Inflammatory macrophage treated with lipopolysaccharide for 1 hour (primary cell): ENCODE data around the gene EPHA10.
A peak's percentile ranks its signal among the peaks of the same experiment; 100 is the strongest.
"Not testable (repeated sequence)": the region's sequence is repeated elsewhere in the genome, so short reads cannot be mapped to it uniquely, and the experiment has no call there.

ENCODE experiments used
- DNase-seq, 2 donors: peaks; one replicate each; pipeline ENCODE4 v3.0.0-alpha.2; 2020 to 2022

Gene EPHA10

DNA sequence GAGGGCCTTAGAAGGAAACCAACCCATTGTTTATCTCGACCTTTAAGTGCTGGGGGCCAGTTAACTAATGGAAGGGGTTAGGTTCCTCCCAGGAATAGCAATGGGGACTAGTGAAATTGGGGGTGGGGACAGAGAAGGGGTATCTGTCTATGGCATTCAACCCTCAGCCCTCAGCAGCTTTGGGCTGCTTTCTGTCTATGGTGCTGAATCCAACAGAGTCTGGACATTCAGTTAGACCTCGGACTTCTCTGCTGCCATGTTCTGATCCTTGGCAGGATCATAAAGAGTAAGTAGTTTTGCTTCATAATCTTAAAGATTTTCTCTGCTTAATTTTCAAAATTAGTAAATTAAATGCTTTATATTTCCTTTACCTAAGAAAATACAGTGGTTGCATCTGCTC is 2.6 kb upstream of the EPHA10 start:
- no peak for DNase-seq

DNA sequence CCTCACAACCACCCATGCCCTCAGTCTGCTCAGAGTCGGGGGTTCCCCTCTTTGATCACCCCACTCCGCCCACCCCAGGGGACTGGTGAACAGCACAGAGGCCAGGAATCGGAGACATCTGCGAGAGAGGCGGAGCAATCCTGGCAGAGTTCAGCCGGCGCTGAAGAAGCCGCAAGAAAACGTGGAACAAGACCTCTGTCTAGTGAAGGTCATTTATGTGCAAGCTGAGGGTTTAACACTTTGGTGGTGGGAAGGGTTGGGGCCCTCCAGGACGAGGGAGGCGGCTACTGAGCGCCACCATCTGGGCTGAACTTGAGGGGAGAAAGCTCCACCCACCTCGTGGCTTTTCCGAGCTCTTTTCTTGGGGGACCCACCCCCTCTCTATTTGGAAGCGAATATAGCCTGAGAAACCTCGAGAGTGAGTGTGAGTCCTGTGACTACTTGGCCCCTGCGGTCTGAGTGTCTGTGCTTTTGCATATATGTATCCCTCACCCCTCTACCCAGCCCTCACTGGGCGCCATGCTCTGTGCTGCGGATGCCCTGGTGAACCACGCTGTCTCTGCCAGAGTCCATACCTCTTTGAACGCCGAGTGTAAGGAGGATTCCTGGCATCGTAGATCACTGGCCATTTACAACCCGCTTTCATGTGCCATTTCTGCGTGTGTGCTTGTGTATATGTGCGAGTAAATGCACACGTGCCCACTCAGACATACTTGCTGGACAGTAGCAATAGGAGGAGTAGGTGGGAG is 1.2 kb upstream of the EPHA10 start:
- DNase-seq: no peak

DNA sequence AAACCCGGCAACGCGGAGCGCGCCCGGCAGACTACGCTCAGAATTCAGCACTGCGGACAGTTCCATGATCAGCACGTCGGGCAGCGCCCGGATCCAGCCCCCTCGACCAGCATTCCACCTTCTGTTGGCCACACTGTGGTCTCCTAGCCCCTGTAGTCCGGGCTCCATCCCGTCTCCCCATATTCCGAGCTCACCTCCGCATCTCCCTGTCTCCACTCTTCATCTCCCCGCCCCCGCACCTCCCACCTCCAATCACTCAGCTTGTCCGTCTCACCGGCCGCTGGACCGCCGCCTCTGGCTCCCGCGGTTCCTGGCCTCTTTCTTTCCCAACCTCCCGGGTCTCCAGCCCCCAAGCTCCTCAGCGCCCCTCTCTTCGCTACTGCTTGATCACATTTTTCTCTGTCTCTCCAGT is 500 bp downstream of the EPHA10 start:
- DNase-seq: peak in 1 of 2 donors; percentile 42

DNA sequence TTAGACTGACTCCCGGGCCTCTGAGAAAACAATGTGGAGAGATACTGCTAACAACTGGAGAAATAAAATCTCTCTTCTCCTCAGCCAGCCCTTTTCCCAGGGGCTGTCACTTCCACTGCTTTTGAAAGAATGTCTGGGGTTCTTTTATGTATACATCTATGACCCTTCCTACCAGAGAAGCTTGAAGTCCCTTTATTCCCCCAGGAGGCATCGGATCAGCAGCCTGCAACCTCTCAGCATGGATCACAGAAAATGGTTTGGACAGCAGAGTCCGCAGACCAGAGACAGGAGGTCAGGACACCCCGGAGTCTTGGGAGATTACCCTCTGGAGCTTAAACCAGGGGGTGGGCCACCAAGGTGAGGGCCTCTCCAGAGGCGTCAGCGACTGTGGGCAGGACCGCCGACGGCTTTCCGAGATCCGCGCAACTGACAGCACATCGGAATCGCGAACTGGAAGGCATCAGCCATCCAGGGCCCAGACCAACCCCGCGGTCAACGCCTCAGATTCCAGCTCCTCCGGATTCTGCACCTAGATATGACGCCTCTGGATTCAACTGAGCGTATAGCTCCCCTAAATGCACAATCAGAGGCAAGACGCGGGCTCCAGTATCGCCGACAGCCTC is 1.0 kb downstream of the EPHA10 start:
- DNase-seq: no peak

DNA sequence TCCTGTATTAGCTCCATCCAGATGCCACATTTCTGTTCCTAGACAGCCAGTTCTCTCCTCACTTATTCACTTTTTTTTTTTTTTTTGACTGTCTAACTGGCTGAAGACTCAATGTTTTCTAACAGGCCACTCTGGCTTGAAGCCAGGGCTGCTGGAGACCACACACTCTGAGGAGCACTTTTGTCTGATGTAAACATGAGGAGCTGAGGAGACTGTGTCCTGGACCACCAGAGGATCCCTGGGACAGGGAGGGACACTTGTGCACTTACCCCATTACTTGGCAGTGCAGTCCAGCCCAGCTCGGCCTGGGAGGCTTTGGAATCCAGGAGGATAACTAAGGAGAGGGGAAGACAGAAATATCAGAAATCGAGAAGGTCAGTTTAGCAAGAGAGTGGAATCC is 2.4 kb downstream of the EPHA10 start:
- no peak for DNase-seq

DNA sequence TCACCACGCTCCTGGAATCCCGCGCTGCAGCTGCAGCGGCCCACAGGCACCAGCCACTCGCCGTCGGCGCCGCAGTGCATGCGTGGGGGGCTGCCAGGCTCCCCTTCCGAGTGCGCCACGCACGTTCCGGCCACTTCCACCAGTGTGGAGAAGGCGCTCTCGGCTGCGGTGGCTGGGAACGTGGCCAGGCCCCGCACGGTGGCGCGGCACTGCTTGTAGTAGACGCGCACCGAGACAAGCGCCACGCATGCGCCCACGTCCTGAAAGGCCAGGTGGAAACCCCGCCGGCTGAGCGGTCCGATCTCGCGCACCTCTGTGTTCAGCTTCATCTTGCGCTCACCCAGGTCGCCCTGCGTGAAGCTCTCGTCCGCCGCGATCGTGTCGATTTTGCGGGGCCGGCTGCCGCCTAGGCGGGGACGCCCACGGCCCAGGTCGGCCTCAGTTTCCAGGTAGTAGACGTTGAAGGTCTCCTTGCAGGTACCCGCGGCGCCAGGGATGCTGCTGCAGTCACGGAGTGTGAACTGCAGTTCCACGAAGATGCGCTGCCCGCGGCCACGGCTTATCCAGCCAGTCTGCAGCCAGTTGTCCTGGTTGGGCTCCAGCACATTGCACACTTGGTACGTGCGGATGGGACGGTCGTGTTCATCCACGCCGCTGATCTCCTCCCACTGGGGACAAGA is 3.4 kb downstream of the EPHA10 start:
- no peak for DNase-seq

DNA sequence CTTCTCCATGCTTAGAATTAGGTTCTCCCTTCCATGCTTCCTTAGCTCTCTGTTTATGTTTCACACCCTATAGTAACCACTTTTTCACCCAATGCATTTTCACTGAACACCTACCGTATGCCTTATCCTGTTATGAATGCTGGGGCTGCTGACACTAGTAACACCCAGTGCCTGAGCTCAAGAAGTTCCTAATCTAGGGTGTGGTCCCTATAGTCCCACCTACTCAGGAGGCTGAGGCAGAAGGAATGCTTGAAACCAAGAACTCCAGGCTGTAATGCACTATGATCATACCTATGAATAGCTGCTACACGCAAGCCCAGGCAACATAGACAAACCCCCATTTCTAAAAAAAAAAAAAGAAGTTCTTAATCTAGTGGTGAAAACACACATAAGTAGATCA is 5.5 kb downstream of the EPHA10 start:
- DNase-seq: no peak

DNA sequence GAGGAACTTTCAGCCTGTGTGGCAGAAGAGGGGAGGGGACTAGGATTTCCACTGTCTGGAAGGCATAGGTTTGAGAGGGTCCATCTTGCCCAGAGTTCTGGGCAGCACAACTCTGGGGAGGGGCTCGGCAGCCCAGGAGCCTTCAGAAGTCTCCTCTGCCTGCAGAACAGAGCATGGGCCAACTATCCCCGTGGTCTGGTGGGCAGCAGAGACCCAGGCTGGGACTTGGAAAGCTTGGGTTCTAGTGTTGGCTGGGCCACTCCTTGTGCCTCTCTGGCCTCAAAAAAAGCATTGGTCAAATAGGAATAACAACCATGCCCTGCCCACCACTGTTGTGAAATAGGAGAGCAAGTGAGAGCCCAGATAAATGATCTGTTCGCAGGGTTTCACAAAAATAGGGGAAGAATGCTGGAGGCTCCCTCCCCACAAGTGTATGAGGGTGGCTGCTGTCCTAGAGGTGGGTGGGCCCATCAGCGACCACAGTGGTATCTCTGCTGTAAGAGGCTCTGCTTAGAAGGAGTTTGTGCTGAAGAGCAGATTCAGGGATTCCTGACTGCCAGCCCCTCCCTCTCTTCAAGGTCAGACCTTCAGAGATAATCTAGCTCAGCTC is 8.9 kb downstream of the EPHA10 start:
- DNase-seq: peak; percentile 42 to 56

DNA sequence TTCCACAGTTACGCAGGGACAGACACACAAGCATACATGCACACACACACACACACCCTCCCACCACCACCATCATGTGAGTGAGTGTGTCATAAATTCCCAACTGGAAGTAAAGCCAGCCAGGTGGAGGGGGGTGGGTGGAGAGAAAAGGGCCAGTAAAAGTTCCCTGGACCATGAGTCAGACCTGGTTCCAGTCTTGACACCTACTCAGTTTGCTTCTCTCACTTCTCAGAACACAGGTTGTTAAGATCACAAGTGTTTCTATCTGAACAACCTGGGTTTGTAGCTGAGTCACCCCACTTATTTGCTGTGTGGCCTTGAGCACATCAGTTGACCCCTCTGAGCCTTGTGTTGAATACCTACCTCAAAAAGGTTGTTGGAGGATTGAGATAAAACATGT is 9.6 kb downstream of the EPHA10 start:
- peak in 1 of 2 donors; percentile 40 for DNase-seq

DNA sequence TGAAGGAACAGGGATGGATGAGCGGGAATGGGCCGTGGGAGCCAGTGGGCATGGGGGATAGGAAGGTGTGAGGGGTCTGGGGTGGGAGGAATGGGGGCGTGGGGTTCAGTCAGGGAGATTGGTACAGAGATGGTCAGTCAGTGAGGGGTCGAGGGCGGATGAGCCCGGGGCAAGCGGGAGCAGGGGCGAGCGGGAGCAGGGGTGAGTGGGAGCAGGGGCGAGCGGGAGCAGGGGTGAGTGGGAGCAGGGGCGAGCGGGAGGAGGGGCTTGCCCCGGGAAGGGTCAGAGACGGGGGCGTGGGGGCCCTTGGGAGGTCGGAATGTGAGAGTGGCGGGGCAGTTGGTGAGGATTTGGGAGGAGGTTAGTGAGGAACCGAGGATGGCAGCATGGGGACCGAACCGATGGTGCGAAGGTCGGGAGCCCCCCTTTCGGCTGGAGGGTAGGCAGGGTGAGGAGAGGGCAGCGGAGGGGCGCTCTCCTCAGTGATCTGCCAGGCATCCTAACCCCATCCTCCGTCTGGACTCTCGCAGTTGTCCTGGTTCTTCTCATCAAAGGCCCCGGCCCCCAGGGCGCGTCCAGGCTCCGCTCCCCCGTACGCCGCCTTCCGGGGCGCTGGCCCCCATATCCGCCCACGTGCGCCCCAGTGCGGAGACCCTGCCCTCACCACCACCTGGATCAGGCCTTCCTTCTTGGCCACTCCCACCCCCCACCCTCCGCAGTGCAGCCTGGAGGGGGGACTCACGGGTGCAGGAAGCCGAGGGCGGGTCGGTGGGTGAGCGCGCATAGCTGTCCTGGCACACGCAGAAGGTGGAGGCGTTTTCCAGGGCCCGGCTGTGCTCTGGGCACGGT is 11.2 kb downstream of the EPHA10 start:
- DNase-seq: no peak

DNA sequence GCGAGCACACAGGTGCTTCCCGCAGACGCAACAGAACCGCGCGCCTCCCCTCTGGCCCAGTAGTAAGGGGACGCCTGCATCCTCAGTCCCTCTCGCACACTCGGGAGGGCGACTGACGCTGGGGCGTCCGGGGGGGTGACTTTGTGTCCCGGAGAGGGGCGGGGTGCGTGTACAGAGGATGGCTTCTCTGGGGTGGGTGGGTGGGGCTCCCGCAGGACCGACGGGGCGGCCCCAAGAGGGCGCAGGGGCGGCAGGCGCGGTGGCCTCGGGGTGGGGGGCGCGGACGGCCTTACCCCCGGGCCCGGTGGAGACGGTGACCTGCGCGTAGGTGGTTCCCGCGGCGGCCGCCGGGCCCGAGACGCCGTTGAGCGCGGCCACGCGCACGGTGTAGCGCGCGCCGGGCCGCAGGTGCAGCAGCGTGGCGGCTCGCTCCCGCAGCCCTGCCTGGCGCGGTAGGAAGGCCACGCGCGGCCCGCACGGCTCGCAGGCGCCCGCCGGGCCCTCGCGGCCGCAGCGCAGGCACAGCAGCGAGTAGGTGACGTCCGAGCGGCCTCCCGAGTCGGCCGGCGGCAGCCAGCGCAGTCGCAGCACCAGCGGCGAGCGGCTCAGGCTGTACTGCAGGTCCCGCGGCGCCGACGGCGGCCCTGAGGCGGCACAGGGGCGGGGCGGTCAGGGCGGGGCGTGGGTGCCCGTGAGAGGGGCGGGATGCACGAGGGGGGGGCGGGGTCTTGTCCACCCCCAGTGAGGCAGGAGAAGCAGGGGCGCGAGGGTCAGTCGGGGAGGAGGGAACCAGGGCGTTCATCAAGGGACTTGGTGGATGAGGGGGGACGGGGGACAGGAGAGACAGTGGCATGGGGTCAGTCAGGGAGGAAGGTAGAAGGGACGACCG is 12.1 kb downstream of the EPHA10 start:
- DNase-seq: no peak

DNA sequence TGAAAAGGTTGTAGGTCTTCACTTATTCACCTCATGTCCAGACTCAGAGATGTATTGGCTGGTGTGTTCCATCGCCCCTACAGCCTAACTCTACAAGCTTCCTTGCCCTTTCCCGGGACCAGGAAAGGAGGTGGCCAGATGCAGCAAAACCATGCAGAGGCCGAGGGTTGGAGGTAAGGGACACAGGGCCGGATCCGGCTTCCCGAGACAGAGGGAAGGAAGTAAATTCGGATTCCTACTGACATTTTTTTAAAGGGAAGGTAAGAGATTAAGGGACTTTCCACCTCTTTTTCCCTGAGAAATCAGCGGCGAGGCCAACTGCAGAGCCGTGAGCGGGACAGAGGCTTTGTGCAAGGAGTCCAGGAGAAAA is 12.7 kb downstream of the EPHA10 start:
- no peak for DNase-seq

DNA sequence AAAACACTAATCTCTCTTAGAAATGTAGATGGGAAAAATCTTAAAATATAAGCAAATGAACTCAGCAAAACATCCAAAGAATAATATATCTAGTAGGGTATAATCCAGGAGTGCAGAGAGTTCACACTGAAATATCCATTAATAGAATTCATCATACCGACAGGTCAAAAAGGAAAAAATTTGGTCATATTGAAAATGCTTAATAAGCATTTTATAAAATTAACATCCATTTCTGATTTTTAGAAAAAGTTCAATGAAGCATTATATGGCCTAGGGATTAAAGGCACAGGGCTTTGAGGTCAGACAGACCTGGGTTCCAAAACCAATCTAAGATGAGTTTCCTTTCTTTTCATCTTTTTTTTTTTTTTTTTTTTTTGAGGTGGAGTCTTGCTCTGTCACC is 16.4 kb downstream of the EPHA10 start:
- no peak for DNase-seq

DNA sequence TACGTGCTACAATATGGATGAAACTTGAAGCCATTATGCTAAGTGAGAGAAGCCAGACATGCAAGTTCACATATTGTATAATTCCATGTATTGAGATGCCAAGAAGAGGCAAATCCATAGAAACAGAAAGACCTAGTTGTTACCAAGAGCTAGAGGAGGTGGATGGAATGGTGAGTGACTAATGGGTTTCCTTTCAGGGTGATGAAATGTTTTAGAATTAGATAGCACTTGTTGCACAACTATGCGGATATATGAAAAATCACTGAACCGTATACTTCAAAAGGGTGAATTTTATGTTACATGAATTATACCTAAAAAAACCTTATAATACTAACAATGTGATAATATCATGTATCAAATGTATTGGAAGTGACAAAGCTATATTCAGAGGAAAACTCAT is 18.1 kb downstream of the EPHA10 start:
- DNase-seq: no peak

DNA sequence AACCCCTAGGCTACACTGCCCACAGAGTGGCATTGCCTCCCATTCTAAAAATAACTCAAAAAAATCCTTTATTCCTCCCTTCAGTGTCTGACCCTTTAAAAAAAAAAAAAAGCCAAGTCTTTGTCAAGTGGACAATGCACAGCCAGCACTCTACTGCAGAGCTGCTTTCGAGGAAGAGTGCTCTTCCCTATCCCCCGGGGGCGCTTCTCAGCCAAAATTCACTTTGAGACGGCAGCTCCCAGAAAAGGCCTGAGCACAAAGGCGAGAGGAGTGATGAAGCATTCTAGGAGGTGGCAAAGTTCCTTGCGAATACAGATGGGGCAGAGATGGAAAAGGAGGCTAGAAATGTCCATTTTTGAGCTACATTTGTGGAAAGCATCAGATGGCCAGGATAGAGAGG is 23.3 kb downstream of the EPHA10 start:
- no peak for DNase-seq

DNA sequence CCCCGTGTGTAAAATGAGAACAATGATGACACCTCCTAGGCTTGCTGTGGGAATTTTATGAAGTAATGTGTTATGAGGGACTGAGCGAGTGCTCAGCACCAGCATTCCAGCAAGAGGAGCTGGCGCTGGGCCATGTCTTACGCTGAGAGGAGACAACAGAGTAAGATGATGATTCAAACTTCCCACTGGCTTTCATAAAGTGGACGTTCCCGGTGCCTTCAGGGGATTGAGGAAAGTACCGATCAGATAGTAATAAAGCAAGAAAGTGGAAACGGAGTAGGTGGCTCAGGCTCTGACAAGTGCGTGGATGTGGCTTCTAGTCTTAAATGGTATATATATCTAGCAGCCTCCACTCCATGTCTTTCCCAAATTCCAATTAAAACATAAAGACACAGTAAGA is 23.8 kb downstream of the EPHA10 start:
- no peak for DNase-seq

DNA sequence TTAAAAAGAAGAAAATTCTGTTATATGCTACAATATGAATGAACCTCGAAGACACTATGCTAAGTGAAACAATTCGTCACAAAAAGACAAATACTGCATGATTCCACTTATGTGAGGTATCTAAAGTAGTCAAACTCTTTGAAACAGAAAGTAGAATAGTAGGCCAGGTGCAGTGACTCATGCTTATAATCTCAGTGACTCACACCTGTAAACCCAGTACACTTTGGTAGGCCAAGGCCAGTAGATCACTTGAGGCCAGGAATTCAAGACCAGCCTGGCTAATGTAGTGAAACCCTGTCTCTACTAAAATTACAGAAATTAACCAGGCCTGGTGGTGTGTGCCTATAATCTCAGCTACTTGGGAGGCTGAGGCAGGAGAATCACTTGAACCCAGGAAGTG is 25.7 kb downstream of the EPHA10 start:
- DNase-seq: no peak

DNA sequence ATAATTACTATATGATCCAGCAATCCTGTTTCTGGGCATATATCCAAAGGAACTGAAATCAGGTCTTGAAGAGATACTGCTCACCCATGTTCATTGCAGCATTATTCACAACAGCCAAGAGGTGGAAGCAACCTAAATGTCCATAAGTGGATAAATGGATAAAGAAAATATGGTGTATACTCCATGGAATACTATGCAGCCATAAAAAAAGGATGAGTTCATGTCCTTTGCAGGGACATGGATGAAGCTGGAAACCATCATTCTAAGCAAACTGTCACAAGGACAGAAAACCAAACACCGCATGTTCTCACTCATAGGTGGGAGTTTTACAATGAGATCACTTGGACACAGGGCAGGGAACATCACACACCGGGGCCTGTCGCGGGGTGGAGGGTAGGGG is 26.3 kb downstream of the EPHA10 start:
- not testable (repeated sequence) for DNase-seq

DNA sequence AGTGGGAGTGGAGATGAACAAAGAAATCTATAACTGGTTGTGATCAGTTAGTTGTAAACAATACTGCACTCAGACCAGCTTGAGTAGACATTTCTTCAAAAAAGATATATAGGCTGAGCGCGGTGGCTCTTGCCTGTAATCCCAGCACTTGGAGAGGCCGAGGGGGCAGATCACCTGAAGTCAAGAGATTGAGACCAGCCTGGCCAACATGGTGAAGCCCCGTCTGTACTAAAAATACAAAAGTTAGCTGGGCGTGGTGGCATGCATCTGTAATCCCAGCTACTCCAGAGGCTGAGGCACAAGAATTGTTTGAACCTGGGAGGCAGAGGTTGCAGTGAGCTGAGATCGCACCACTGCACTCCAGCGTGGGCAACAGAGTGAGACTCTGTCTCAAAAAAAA is 26.9 kb downstream of the EPHA10 start:
- DNase-seq: not testable (repeated sequence)

DNA sequence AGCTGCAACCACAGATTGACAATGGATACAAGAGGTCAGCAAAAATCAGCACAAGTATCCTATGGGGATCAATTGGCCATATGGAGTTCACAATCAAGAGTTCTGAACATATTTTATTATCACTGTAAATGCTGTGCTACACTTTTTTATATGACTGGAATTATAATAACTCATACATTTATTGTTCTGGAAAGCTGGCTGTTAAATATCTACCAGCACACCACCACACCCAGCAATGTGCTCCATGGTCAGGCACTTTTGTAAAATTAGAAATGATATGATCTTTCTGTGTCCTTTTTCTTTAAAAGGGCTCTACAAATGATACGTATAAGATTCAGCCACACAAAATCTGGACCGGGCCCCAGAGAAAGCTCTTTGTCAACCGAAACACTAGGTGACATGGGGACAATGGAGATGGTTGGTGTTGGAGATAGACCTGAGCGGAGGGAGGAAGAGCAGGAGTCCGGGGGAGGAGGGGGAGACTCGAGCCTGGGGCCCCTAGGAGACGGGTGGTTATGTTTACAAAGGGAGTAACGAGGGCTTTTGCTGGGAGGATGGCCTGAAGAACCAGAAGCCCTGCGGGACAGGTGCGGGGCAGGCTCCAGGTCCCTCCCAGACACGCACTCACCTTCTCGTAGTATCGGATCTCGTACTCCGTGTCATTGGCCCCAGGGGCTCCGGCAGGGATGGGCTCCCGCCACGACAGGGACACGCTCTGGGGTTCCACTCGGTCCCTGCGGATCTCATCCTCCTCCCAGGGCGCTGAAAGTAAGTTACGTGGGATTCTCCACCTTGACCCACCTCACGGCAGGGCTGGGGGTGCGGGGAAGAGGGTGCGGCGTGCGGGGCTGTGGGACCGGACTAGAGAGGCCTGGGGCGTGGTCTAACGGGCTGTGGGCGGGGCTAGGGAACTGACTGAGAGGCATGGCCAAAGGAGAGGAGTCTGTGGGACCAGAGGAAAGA is 30.0 kb downstream of the EPHA10 start:
- DNase-seq: no peak
